ENCODE results near the gene SYT7.

GRCh38 chr11:61496602-61497400 is 84.1 kb downstream of the SYT7 start:
- TF ChIP-seq CTCF (IDR thresholded peaks at IDR 0.05; ENCODE audit: low read length) (no peak), EZH2 (optimal IDR thresholded peaks at IDR 0.05; ENCODE audit: low read depth, low read length) (no peak)

Data from MM.1S (cell line).